Transverse colon (tissue), 4 donors: ENCODE data around the gene NDNF.

ENCODE experiments used
- CTCF ChIP-seq, 5 experiments: fragments of 200-600 bp in 3 of 5; fragments of 450-650 bp in 2 of 5; sonication (generic) in 3 of 5; IDR thresholded peaks; 1 replicate in 2 of 5; 2 replicates in 3 of 5; pipeline ENCODE4 v1.5.1; 2016 to 2017; ENCODE audit warnings: antibody characterized with exemption in 5 of 5, inconsistent platforms in 3 of 5, mild to moderate bottlenecking in 2 of 5, moderate library complexity in 1 of 5
- POLR2AphosphoS5 ChIP-seq, 3 donors: sonication (generic); formaldehyde crosslinking; IDR thresholded peaks; one replicate each; pipeline ENCODE4 v1.6.1; 2016; ENCODE audit warnings: antibody characterized with exemption in 3 of 3

- no peak for TF ChIP-seq CTCF (IDR thresholded peaks at IDR 0.05)
- no peak for TF ChIP-seq POLR2AphosphoS5 (IDR thresholded peaks at IDR 0.05)
Observed at GRCh38 chr4:121098266-121098665, 25.9 kb upstream of the NDNF start.
